KG1 (cell line): ENCODE results near the gene TSPAN16.
"Not testable (repeated sequence)": the region's sequence is repeated elsewhere in the genome, so short reads cannot be mapped to it uniquely, and the experiment has no call there.

Experiments used
- DNase-seq: peaks from one replicate; lab custom pipeline; 2025; lab: John Stamatoyannopoulos, UW

TSPAN16 gene

DNA sequence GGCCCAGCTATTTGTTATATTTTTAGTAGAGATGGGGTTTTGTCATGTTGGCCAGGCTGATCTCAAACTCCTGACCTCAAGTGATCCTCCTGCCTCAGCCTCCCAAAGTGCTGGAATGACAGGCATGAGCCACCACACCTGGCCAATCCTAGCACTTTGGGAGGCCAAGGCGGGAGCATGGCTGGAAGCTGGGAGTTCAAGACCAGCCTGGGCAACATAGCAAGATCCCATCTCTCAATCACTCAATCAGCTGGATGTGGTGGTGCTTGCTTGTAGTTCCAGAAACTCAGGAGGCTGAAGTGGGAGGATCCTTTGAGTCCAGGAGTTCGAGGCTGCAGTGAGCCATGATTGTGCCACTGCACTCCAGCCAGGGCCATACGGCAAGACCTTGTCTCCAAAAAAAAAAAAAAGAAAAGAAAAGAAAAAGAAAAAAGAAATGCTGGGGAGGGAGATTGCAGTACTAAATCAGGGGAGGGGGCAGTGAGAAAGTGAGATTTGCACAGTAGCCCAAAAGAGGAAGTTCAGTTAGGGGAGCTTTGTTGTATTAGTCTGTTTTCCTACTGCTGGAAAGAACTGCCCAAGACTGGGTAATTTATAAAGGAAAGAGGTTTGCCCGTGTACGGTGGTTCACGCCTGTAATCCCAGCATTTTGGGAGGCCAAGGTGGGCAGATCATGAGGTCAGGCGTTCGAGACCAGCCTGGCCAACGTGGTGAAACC is 24.5 kb downstream of the TSPAN16 start:
- DNase-seq = not testable (repeated sequence)

DNA sequence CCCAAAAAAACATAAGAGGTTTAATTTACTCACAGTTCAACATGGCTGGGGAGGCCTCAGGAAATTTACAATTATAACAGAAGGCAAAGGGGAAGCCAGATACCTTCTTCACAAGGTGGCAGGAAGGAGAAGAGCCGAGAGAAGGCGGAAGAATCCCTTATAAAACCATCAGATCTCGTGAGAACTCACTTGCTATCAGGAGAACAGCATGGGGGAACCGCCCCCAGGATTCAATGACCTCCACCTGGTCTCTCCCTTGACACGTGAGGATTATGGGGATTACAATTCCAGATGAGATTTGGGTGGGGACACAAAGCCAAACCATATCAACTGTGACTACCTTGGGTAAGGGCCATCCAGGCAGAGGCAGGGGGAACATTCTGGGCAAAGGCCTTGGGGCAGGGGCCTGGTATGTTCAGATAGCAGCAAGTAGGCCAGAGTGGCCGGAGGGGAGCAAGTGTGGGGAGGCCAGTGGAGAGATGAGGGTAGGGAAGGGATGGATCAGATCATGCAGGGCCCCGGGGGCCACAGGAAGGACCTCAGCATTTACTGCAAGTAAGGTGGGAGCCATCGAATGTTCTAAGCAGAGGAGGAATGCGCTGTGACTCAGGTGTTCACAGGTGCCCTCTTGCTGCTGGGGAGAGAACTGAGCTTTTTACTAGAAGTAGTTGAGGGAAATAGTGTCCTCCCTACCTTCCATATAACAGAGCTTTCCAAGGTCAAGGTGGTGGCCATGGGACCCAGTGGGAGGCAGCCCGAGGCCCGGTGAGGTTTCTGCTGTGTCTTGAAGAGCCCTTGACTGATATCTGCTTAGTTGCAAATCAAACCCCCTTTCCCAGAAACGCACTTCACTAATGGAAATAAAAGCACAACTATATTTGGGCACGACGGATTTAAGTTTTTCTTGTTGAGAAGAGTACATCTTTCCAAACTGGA is 25.5 kb downstream of the TSPAN16 start:
- DNase-seq = no peak

DNA sequence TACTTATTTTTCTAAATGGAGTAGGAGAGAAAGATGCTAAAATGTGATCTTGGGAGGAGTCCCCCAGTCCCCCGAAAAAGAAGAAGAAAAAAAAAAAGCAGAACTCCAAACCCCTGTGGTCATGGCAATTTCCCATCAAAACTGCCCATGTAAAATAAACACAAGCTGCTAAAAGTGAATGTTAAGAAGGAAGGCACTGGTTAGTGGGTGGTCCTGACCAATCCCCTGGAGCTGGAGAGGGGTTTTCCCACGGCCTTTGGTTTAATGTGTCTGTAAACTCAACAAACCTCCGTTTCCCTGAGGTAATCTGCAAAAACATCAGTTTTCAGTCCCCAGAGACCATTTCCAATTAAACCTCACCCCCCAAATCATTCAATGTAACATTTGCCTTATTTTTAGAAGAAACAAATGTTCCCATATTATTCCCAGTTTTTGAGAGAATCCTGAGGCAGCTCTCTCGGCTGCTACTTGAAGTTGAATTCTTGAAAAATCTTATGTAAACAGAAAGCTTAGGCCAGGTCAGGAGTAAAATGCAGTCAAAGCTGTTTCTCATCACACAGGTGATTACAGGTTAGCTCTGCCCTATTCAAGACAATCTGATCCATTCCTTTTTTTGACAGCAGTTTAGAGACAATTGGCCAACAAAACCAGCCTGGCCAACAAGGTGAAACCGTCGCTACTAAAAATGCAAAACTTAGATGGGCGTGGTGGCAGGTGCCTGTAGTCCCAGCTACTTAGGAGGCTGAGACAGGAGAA is 26.5 kb downstream of the TSPAN16 start:
- peak; percentile 28 for DNase-seq

DNA sequence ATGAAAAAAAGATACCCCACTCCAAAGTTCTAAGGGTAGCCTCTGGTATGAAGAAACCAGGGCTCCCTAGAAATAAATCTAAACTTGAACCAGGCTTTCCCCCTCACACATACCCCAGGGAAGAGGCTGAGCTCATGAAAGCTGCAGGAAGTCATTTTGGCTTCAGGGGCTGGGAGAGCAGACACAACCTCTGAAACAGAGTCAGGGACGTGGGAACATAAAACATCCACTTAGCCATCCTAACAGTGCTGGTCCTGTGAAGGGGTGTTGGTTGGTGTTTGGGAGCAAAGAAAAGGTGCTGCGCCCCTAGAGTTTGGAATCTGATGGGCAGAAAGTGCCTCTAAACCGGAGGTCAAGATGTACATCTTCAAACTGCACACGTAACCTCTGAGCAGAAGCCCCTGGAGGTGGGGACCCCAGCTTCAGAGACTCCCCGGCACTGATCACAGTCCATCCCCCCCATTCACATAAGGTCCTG is 27.7 kb downstream of the TSPAN16 start:
- no peak for DNase-seq

DNA sequence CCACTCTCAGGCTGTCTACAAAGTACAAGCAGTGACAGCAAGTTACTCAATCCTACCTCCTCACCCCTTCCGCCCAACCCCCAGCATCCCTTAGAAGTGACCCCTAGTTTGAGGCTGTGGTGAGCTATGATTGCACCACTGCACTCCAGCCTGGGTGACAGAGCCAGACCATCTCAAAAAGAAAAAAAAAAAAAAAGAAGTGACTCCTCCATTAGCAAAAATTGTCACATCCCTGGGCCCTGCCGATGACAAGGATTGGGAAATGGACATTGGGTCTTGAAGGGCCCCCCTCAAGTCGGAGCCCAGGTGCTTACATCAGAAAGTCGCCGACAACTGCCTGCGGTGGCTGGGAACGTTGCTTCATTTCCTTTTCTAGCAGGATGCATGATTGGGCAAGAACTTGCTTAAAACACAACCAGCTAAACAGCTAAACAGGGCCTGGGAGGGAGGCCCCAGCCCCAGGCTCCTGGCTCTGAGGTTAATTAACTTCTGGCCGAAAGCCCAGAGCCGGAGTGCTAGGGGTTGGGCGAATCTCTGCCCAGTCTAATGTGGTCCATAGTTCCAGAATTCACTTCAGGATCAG is 28.2 kb downstream of the TSPAN16 start:
- DNase-seq = peak; percentile 81

DNA sequence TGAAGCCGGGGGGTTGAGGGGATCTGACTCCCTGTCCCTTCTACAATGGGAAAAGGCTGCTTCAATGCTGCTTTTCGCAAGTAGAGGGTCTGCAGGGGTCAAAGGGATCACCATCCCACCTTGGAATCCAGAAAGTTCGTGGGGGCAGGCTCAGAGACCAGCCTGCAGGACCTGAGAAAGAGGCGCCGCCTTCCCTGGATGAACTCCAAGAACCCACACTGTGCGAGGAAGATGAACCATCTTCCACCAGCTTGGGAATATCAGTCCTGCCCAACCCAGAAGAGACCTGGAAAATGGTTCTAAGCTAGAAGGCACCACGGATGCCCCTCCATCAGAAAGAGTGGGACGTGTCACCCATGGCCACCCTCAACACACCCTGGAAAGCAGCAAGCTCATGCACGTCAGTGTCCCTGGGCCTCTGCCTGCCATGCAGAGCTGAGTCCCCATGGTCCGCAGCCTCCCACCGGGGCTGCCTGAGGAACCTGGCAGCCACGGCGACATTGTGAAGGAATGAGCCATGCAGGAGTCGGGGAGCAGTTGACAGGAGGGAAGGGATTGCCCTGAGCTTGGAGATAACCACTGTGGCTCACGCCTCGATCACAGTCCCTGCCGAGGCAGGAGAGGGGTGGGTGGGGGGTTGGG is 28.9 kb downstream of the TSPAN16 start:
- DNase-seq = no peak

DNA sequence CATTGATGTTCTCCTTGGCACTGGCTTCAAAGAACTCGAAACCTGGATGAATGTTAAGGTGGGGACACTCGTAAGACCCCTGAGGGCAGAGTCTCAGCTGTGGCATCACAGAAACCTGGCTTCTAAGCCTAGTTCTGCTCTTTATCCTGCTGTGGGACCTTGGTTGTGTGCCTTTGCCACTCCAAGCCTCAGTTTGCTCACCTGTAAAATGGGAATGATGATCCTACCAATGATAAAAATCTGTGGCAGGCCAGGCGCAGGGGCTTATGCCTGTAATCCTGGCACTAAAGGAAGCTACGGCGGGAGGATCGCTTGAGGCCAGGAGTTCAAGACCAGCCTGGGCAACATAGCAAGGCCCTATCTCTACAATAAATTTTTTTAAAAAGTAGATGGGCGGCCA is 29.6 kb downstream of the TSPAN16 start:
- DNase-seq = no peak

DNA sequence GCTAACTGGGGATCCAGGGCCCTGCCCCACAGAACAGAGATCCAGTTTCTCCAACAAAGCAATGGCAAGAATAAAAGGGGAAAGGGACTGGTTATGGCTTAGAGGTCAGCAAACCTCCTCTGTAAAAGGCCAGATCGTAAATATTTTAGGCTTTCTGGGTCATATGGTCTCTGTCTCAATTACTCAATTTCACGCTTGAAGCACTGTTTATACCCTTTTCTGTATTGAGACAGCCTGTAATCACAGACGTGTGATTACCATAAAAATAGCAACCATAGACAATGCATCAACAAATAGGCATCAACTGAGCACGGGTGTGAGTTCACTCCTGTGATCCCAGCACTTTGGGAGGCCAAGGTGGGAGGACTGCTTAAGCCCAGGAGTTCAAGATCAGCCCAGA is 34.2 kb downstream of the TSPAN16 start:
- no peak for DNase-seq

DNA sequence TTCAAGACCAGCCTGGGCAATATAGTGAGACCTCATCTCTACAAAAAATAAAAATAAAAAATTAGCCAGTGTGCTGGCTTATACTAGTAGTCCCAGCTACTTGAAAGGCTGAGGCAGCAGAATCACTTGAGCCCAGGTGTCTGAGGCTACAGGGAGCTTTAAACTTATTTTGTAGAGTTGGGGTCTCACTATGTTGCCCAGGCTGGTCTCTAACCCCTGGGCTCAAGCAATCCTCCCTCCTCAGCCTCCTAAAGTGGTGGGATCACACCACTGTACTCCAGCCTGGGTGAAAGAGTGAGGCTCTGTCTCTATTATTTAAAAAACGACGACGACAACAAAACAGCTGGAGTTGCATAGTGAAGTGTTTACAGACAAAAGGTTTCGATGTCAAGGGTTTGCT is 35.5 kb downstream of the TSPAN16 start:
- DNase-seq = no peak

DNA sequence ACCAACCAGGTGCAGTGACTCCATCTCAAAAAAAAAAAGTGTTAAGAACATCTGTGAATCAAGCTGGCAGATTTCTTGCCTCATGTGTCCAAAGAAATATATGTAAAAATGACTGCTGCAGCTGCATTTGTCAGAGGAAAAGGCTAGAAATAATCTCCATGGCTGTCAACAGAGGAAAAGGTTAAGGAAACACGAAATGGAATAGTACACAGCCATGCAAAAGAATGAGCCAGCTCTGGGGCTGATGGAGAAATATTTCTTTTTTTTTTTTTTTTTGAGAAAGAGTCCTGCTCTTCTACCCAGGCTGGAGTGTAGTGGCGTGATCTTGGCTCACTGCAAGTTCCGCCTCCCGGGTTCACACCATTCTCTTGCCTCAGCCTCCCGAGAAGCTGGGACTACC is 36.9 kb downstream of the TSPAN16 start:
- DNase-seq = no peak

DNA sequence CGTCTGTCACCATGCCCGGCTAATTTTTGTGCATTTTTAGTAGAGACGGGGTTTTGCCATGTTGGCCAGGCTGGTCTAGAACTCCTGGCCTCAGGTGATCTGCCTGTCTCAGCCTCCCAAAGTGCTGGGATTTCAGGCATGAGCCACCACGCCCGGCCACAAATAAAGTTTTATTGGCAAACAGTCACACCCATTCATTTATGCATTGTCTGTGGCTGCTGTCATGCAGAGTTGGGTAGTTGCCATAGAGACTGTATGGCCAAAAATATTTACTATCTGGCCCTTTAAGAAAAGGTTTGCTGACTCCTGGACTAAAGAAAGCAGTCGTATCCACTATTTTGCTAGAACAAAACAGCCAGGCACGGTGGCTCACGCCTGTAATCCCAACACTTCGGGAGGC is 37.9 kb downstream of the TSPAN16 start:
- DNase-seq = not testable (repeated sequence)

DNA sequence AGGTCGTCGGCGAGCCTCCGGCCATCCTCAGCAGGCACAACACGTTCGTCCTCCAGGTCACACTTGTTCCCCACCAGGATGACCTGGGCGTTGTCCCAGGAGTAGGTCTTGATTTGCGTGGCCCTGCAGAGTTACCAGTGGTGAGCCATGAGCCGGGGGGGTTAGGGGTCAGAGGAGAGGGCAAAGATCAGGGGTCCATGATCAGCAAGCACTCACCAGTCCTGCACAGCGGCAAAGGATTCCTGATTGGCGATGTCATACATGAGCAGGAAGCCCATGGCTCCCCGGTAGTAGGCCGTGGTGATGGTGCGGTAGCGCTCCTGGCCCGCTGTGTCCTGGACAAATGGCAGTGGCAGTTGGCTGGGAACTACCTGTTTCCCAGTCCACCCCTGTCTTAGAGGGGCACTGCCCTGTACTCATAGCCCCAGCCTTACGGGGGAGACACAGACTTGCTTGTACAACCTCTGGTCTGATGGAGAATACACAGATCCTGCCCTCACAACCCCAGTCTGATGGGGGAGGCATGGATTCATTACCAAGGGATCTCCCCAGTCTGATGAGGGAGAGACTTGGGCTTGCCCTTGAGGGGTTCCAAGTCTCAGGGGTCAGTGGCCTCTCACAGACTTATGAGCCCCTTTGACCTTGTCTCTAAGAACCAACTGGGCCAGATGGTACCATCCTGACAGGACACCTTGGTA is 39.6 kb downstream of the TSPAN16 start:
- DNase-seq = no peak

DNA sequence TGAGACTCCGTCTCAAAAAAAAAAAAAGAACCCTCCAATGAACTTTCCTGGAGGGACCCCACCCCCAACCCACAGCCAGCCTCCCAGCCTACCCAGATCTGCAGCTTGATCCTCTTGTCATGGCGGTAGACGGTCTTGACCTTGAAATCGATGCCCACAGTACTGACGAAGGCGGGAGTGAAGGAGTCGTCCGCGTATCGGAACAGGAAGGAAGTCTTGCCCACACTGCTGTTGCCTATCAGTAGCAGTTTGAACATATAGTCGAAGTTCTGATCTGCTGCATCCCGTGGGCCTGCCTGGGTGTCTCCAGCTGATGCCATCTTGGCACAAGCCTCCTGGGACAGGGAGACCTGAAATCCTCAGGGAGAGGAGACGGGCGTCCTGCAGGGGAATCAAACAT is 41.1 kb downstream of the TSPAN16 start:
- DNase-seq = no peak

DNA sequence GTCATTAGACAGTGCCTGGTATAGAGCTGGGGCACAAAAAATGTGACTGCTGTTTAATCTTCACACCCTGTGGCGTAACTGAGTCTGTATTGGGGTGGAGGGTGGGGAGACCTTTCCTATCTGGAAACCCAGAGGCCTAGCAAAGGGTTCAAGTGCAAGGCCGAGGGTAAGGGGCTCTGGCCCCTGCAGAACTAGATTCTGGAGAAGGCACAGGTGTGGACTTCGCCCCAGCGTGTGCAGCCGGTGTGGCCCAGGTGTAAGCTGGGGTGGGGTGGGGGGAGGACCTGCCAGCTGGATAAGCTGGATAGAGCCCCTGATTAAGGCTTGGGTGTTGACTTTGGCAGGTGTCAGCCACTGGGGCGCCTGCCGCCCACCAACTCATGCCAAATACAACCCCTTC is 42.2 kb downstream of the TSPAN16 start:
- DNase-seq = no peak

DNA sequence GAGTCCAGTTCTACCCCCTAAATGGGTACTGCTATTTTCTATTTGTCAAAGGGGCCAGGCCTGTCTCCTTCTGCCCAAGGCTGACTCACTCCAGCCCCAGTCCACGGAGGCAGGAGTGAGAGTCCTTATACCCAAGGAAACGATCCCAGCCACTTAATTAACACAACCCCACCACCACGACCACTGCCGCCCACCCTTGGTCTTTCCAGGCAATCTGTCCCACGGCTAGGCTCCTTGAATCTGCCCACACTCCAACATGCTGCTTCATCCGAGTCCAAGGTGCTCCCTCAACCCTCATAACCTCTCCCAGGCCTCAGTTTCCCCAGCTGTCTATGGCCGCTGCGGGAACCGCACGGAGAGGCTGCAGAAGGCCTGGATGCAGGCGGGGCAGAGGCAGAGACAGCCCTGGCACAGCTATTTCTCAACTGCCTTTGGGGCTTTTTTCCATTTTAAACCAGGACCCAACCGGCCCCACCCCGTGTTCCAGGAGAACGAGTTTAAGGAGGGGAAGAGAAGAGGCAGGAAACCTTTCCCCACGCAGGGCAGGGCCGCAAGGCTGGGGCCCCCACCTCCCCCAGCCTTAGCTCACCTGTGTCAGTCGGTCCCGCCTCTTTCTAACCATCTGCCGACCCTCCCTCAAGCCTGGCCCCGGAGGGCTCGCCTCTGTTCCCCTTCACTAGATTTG is 42.8 kb downstream of the TSPAN16 start:
- no peak for DNase-seq

DNA sequence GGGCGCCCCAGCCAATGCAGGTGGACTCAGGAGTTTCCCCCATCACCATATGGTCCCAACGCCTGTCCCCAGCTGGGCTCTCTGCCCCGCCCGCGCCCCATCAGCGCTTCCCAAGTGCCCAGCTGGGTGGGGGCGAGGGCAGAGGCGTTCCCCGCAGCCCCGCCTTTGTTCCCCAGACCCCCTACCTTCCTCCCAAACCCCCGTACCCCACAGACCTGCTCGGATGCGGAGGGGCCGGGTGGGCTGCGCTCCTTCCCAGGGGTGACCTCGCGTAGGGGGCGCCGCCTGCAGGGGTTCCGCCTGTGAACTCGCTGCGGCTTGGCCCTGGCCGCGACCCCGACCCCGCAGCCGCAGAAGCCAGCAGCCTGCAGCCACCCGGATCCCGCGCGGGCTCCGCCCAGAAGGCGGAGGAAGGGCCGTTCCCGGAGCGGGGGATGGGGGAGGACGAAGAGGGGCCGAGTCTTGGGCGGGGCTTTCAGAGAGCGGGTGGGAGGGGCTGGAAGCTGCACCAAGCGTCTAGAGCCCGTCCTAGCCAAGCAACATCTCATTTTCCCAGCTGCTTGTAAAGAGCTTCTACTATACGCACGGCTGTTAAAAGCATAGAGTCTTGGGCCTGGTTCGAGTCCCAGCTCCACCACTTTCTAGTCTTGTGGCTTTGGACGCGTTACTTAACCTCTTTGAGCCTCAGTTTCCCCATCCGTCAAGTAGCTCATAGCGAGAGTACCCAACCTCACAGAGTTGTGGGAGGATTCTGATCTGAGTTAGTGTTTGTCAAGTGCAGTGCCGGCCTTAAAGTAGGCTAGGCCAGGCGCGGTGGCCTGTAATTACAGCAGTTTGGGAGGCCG is 43.5 kb downstream of the TSPAN16 start, which contains the start of gene RAB3D:
Gene RAB3D, minus strand, starts transcription at position 404 of the 845 bp plus-strand sequence. CDS start 2,258 bp downstream, outside the sequence.
- no peak for DNase-seq

DNA sequence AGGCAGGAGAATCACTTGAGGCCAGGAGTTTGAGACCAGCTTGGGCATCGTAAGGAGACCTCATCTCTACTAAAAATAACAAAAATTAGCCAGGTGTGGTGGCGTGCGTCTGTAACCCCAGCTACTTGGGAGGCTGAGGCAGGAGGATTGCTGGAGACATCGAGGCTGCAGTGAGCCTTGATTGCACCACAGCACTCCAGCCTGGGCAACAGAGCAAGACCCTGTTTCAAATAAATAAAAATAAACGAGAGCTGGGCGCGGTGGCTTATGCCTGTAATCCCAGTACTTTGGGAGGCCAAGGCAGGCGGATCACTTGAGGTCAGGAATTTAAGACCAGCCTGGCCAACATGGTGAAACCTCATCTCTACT is 44.1 kb downstream of the TSPAN16 start:
- DNase-seq = not testable (repeated sequence)

DNA sequence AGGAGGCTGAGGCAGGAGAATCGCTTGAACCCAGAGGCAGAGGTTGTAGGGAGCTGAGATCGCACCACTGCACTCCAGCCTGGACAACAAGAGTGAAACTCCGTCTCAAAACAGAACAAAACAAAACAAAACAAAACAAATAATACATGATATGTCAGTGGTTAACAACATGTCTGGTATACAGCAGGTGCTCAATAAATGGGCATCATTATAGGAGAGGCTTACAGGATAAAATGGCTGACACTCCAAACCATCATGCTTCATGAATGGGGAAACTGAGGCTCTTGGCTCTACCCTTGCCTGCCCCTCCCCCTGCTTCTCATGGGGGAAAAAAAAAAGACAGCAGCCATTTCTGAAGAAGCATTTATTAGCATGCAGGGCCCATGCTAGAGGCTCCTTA is 46.5 kb downstream of the TSPAN16 start:
- DNase-seq = no peak

DNA sequence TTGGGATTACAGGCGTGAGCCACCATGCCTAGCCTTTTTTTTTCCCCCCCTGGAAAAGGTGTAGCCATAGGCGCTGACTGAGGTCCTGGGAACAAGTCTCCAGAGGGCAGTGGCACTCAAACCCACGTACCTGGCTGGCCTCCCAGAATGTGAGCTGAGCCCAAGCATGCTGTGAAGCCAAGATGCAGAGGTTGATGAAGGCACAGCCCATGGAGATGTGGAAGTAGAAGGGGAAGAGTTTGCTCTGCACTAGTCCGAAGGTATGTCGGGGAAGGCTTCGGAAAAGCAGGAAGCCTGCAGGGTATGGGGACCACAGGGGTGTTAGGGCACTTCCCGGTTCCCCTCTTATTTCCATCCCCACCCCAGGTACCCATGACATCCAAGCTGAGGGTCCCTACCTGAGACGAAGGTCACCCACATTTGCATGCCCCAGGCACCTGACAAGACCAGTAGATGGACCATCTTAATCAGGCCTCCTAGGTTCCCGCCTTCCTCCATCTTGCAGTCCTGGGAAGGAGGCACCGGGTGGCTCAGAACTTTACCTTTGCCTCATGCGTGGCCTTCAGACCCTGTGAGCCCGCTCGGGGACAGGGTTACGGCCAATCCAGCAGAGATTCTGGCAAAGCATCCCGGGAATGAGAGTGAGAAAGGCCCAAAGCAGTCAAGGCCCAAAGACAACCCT is 49.3 kb downstream of the TSPAN16 start:
- no peak for DNase-seq
